ENCODE measurements around the gene CNTNAP4. TPM values are rescaled to one million over a fixed set of nuclear protein-coding genes. Genes with fewer than 3 reads are reported as not detected.

The CNTNAP4 gene
- total and polyA plus RNA-seq, 2 of the 4 experiments (the other 2 are of a cell fraction) = not detected

GRCh38 chr16:76318565-76318964 lies 41.4 kb downstream of the CNTNAP4 start:
- Histone ChIP-seq H4K8ac (ENCODE audit: low read depth in 2 of 2, low read length in 2 of 2) (no peak overlapping the region), H4K20me1 (ENCODE audit: insufficient read depth, low read length) (no peaks in the 10 kb centered on the region), H3K27ac (ENCODE audit: insufficient read depth, low read length) (no peak overlapping the region), H2BK120ac (ENCODE audit: low read depth, low read length) (no peak overlapping the region), H3K4me3 (ENCODE audit: insufficient read depth, low read depth, low read length) (no peak overlapping the region), H2AK9ac (replicated peaks; ENCODE audit: low read depth, low read length, poor library complexity) (no peak overlapping the region), H4K5ac (ENCODE audit: low read depth, low read length) (no peak overlapping the region), H3K9me1 (ENCODE audit: insufficient read depth, low read length) (no peaks in the 10 kb centered on the region), H2AK5ac (ENCODE audit: low read depth, low read length) (no peak overlapping the region), H3K9ac (ENCODE audit: low read depth, low read length) (no peak overlapping the region), H3K4ac (ENCODE audit: low read depth, low read length) (no peak overlapping the region), H4K91ac (ENCODE audit: insufficient read depth, low read depth, low read length) (no peak overlapping the region), H3K23ac (ENCODE audit: low read depth, low read length) (no peak overlapping the region), H3K36me3 (ENCODE audit: control insufficient read depth, insufficient read depth, low read length) (no peaks in the 10 kb centered on the region), H2BK5ac (ENCODE audit: low read depth, low read length, poor library complexity, severe bottlenecking) (no peak overlapping the region), H3K18ac (ENCODE audit: low read depth, low read length) (no peak overlapping the region), H2BK15ac (ENCODE audit: low read depth, low read length) (no peak overlapping the region), H3K79me1 (ENCODE audit: low read depth in 1 of 2, low read length in 2 of 2) (no peaks in the 10 kb centered on the region), H3K56ac (ENCODE audit: extremely low read depth, insufficient read depth, low read length) (no peak overlapping the region), H3K14ac (replicated peaks; ENCODE audit: low read depth, low read length) (no peak overlapping the region), H3K4me2 (ENCODE audit: low read depth, low read length) (no peak overlapping the region), H2AFZ (replicated peaks; ENCODE audit: low read length, poor library complexity) (no peak overlapping the region), H3K4me1 (ENCODE audit: control insufficient read depth, insufficient read depth, low read length) (no peaks in the 10 kb centered on the region), H3K9me3 (ENCODE audit: control insufficient read depth, insufficient read depth, low read length) (peaks cover 5% of the 10 kb centered on the region), H2BK20ac (ENCODE audit: low read depth, low read length) (no peak overlapping the region), H3K27me3 (ENCODE audit: control insufficient read depth, insufficient read depth, low read length) (no peaks in the 10 kb centered on the region)
- CTCF ChIA-PET = no interaction called here
- intact Hi-C loops (cut with micrococcal nuclease) (no loop called here), dilution Hi-C loops (cut with HindIII; ENCODE audit: low sequenced_read_pairs, unreplicated experiment) (no loop called here), in situ Hi-C loops (cut with MboI; ENCODE audit: low sequenced_read_pairs) (no loop called here)
- POLR2A ChIA-PET (ENCODE audit: unreplicated experiment) = no interaction called here
- DNase-seq (no peak), ATAC-seq (ENCODE audit: low read depth) (no peak)
- no TSS peak for BruUV-seq (replicated peaks)
- TF ChIP-seq SMC3 (IDR thresholded peaks at IDR 0.05; ENCODE audit: low read depth, low read length) (no peak), RAD21 (IDR thresholded peaks at IDR 0.05; ENCODE audit: low read length) (no peak), POLR2A (IDR thresholded peaks at IDR 0.05; ENCODE audit: low read depth, low read length) (no peak), BHLHE40 (IDR thresholded peaks at IDR 0.05; ENCODE audit: low read depth, low read length) (no peak), MAZ (IDR thresholded peaks at IDR 0.05; ENCODE audit: borderline replicate concordance, low read depth, low read length) (no peak), CHD1 (IDR thresholded peaks at IDR 0.05; ENCODE audit: low read depth, low read length) (no peak), MAFK (IDR thresholded peaks at IDR 0.05; ENCODE audit: low read depth, low read length) (no peak), RFX5 (IDR thresholded peaks at IDR 0.05; ENCODE audit: low read depth, low read length) (no peak), CEBPB (IDR thresholded peaks at IDR 0.05; ENCODE audit: low read depth, low read length) (no peak), FOS (IDR thresholded peaks at IDR 0.05; ENCODE audit: low read depth, low read length) (no peak), MXI1 (IDR thresholded peaks at IDR 0.05; ENCODE audit: borderline replicate concordance, low read depth, low read length) (no peak), NFE2L2 (IDR thresholded peaks at IDR 0.05; ENCODE audit: low read depth, low read length) (no peak), RCOR1 (IDR thresholded peaks at IDR 0.05; ENCODE audit: insufficient replicate concordance, low read length) (no peak)
- TF ChIP-seq, protein P1, sequence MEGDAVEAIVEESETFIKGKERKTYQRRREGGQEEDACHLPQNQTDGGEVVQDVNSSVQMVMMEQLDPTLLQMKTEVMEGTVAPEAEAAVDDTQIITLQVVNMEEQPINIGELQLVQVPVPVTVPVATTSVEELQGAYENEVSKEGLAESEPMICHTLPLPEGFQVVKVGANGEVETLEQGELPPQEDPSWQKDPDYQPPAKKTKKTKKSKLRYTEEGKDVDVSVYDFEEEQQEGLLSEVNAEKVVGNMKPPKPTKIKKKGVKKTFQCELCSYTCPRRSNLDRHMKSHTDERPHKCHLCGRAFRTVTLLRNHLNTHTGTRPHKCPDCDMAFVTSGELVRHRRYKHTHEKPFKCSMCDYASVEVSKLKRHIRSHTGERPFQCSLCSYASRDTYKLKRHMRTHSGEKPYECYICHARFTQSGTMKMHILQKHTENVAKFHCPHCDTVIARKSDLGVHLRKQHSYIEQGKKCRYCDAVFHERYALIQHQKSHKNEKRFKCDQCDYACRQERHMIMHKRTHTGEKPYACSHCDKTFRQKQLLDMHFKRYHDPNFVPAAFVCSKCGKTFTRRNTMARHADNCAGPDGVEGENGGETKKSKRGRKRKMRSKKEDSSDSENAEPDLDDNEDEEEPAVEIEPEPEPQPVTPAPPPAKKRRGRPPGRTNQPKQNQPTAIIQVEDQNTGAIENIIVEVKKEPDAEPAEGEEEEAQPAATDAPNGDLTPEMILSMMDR (conservative IDR thresholded peaks at IDR 0.05; ENCODE audit: low read depth, low read length) = no peak
- TF ChIP-seq, protein P2, sequence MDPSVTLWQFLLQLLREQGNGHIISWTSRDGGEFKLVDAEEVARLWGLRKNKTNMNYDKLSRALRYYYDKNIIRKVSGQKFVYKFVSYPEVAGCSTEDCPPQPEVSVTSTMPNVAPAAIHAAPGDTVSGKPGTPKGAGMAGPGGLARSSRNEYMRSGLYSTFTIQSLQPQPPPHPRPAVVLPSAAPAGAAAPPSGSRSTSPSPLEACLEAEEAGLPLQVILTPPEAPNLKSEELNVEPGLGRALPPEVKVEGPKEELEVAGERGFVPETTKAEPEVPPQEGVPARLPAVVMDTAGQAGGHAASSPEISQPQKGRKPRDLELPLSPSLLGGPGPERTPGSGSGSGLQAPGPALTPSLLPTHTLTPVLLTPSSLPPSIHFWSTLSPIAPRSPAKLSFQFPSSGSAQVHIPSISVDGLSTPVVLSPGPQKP (IDR thresholded peaks at IDR 0.05; ENCODE audit: borderline replicate concordance, low read depth, low read length) = no peak
